PFSK-1 (cell line): ENCODE data around the gene PPM1A.

ENCODE experiments used
- FOXP2 ChIP-seq: optimal IDR thresholded peaks from 2 replicates; pipeline ENCODE3; 2011; ENCODE audit warnings: borderline replicate concordance, control low read depth, inconsistent platforms; ENCODE audit not compliant: insufficient read depth; ENCODE audit errors: extremely low read length, extremely low read depth
- POLR2AphosphoS5 ChIP-seq: IDR thresholded peaks from 2 replicates; pipeline ENCODE4 v1.6.1; 2012; ENCODE audit warnings: low read depth, mild to moderate bottlenecking, control low read depth, low read length, moderate library complexity
- REST ChIP-seq, 2 experiments: IDR thresholded peaks; 2 replicates each; pipeline versions ENCODE4 v1.6.1 to v1.8.0; 2011 to 2012; ENCODE audit warnings: low read depth in 2 of 2, low read length in 2 of 2, control low read depth in 1 of 2, inconsistent platforms in 1 of 2, mild to moderate bottlenecking in 1 of 2, moderate library complexity in 1 of 2; ENCODE audit not compliant: insufficient read depth in 1 of 2
- SIN3A ChIP-seq: IDR thresholded peaks from 2 replicates; pipeline ENCODE4 v1.6.1; 2012; ENCODE audit warnings: mild to moderate bottlenecking, low read length, moderate library complexity, borderline replicate concordance; ENCODE audit not compliant: insufficient read depth
- TAF1 ChIP-seq: IDR thresholded peaks from 2 replicates; pipeline ENCODE4 v1.6.1; 2012; ENCODE audit warnings: low read length, control low read depth, borderline replicate concordance; ENCODE audit not compliant: insufficient read depth

PPM1A gene

GRCh38 chr14:60221457-60221856 lies 27.6 kb upstream of the PPM1A start:
- TF ChIP-seq SIN3A (no peak), POLR2AphosphoS5 (no peak), FOXP2 (no peak), REST (IDR thresholded peaks at IDR 0.05; ENCODE audit: insufficient read depth in 1 of 2, low read depth in 2 of 2, low read length in 2 of 2) (no peak), TAF1 (no peak)

- TF ChIP-seq TAF1 (no peak), REST (IDR thresholded peaks at IDR 0.05; ENCODE audit: insufficient read depth in 1 of 2, low read depth in 2 of 2, low read length in 2 of 2) (no peak), SIN3A (no peak), FOXP2 (no peak), POLR2AphosphoS5 (no peak)
These were observed 26.2 kb upstream of the PPM1A start for GRCh38 chr14:60222820-60223219.

- TF ChIP-seq TAF1 (no peak), SIN3A (no peak), REST (IDR thresholded peaks at IDR 0.05; ENCODE audit: insufficient read depth in 1 of 2, low read depth in 2 of 2, low read length in 2 of 2) (no peak), POLR2AphosphoS5 (no peak), FOXP2 (no peak)
These were observed 23.8 kb upstream of the PPM1A start for GRCh38 chr14:60225265-60225664.

- no peak for TF ChIP-seq SIN3A
- no peak for TF ChIP-seq REST (IDR thresholded peaks at IDR 0.05; ENCODE audit: insufficient read depth in 1 of 2, low read depth in 2 of 2, low read length in 2 of 2)
- no peak for TF ChIP-seq POLR2AphosphoS5
- no peak for TF ChIP-seq FOXP2
- TF ChIP-seq TAF1, result no peak
These were observed 22.7 kb upstream of the PPM1A start for GRCh38 chr14:60226298-60226697.

GRCh38 chr14:60227291-60227690 lies 21.7 kb upstream of the PPM1A start:
- TF ChIP-seq REST (IDR thresholded peaks at IDR 0.05; ENCODE audit: insufficient read depth in 1 of 2, low read depth in 2 of 2, low read length in 2 of 2) (no peak), TAF1 (no peak), SIN3A (no peak), FOXP2 (no peak), POLR2AphosphoS5 (no peak)
